ENCODE results near the gene RCAN2. TPM values are rescaled to one million over a fixed set of nuclear protein-coding genes. Genes with fewer than 3 reads are reported as not detected.

Gene RCAN2
- total and polyA plus RNA-seq, 5 experiments from 2014 or later: 4.7 TPM; not detected in 4

DNA sequence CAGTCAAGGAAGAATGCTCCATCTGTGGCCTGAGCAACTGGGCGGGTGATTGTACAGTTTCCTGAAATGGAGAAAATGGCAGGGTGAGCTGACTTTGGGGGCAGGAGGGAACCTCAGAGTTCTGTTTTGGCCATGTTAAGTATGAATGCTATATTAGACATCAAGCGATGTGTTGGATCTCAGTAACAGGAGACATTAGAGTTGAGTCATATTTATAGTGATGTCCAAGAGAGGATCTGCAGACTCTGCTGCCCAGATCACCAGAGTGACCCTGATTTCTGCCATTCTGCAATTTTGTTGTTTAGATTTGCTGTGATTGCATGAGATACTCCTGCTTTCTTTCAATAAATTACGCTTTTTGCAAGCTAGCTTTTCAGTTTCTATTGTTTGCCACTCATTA is 189.1 kb downstream of the RCAN2 start:
- POLR2A ChIA-PET: no interaction called here
- no peak overlapping the region for H3K4me3 Mint-ChIP-seq

GRCh38 chr6:46299253-46299652 is 192.0 kb downstream of the RCAN2 start:
- H3K27me3 Mint-ChIP-seq: peaks cover 12 to 25% (median 20%) of the 10 kb centered on the region in 5 donors
- H3K27ac Mint-ChIP-seq: no peak overlapping the region
- H3K4me1 Mint-ChIP-seq: peaks cover 0 to 3% (median 0%) of the 10 kb centered on the region in 4 donors
- H3K4me3 Mint-ChIP-seq: no peak overlapping the region
- no peaks in the 10 kb centered on the region for H3K36me3 Mint-ChIP-seq
- H3K9me3 Mint-ChIP-seq: peaks cover 0 to 13% (median 2%) of the 10 kb centered on the region in 9 donors
- POLR2A ChIA-PET: no interaction called here
- DNase-seq (no peak), ATAC-seq (no peak)

More for the DNA sequence above, 189.1 kb downstream of the RCAN2 start:
- peaks cover 0 to 16% (median 2%) of the 10 kb centered on the region in 9 donors for H3K9me3 Mint-ChIP-seq
- no peak overlapping the region for H3K27ac Mint-ChIP-seq
- no peak for ATAC-seq
- H3K4me1 Mint-ChIP-seq: peaks cover 0 to 2% (median 0%) of the 10 kb centered on the region in 4 donors
- H3K27me3 Mint-ChIP-seq: peaks cover 12 to 28% (median 13%) of the 10 kb centered on the region in 5 donors
- no peaks in the 10 kb centered on the region for H3K36me3 Mint-ChIP-seq
- DNase-seq: no peak

GRCh38 chr6:46296586-46296985 is 194.7 kb downstream of the RCAN2 start:
- peaks cover 0 to 6% (median 0%) of the 10 kb centered on the region in 9 donors for H3K9me3 Mint-ChIP-seq
- DNase-seq (no peak), ATAC-seq (no peak)
- peaks cover 0 to 2% (median 0%) of the 10 kb centered on the region in 4 donors for H3K4me1 Mint-ChIP-seq
- no peak overlapping the region for H3K4me3 Mint-ChIP-seq
- POLR2A ChIA-PET: no interaction called here
- H3K27me3 Mint-ChIP-seq: peaks cover 16 to 29% (median 20%) of the 10 kb centered on the region in 5 donors
- no peak overlapping the region for H3K27ac Mint-ChIP-seq
- H3K36me3 Mint-ChIP-seq: no peaks in the 10 kb centered on the region

DNA sequence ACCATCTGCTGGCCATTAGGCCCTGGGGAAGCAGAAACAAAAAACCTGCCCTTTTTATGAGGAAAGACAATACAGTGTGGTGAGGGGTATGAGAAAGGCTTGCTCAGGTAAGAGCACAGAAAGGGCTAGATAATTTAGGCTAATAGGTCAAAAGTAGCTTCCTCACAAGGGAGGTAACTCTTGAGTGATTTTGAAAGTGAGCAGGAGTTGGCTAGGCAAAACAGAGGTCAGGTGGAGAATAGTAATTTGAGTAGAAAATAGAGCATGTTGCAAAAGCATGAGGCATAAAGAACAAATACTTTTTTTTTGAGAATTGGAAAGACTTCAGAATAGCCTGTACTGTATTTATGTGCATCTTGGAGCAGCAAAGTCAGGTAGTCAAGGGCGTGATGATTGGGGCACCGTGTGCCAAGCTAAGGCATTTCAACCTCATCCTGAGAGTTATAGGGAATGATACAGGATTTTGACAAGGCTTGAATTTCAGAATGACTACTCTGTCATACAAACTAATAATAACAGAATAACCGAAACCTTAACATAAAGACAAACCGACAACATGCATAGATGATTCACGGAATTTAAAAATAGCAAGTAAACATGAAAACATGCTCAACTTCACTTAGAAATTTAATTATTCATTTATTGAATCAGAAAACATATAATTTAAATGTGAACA is 197.5 kb downstream of the RCAN2 start:
- Mint-ChIP-seq H3K4me3 (no peak overlapping the region), H3K9me3 (no peaks in the 10 kb centered on the region), H3K36me3 (no peaks in the 10 kb centered on the region), H3K4me1 (peaks cover 0 to 2% (median 0%) of the 10 kb centered on the region in 4 donors), H3K27me3 (peaks cover 29 to 49% (median 33%) of the 10 kb centered on the region in 5 donors), H3K27ac (no peak overlapping the region)
- POLR2A ChIA-PET: no interaction called here
- ATAC-seq (no peak), DNase-seq (no peak)

- peaks cover 29 to 62% (median 34%) of the 10 kb centered on the region in 5 donors for H3K27me3 Mint-ChIP-seq
- no peak overlapping the region for H3K27ac Mint-ChIP-seq
- H3K9me3 Mint-ChIP-seq: no peaks in the 10 kb centered on the region
- peaks cover 0 to 2% (median 0%) of the 10 kb centered on the region in 4 donors for H3K4me1 Mint-ChIP-seq
- H3K4me3 Mint-ChIP-seq: no peak overlapping the region
- no peaks in the 10 kb centered on the region for H3K36me3 Mint-ChIP-seq
- POLR2A ChIA-PET: no interaction called here
- ATAC-seq (no peak), DNase-seq (no peak)
Observed at GRCh38 chr6:46291880-46292279, 199.4 kb downstream of the RCAN2 start.

- H3K9me3 Mint-ChIP-seq: no peaks in the 10 kb centered on the region
- H3K36me3 Mint-ChIP-seq: no peaks in the 10 kb centered on the region
- H3K27ac Mint-ChIP-seq: no peak overlapping the region
- H3K4me3 Mint-ChIP-seq: no peak overlapping the region
- H3K27me3 Mint-ChIP-seq: peaks cover 29 to 58% (median 34%) of the 10 kb centered on the region in 5 donors
- peaks cover 0 to 2% (median 0%) of the 10 kb centered on the region in 4 donors for H3K4me1 Mint-ChIP-seq
- ATAC-seq (no peak), DNase-seq (no peak)
- POLR2A ChIA-PET: no interaction called here
Observed at GRCh38 chr6:46291275-46291633, 200.0 kb downstream of the RCAN2 start.

DNA sequence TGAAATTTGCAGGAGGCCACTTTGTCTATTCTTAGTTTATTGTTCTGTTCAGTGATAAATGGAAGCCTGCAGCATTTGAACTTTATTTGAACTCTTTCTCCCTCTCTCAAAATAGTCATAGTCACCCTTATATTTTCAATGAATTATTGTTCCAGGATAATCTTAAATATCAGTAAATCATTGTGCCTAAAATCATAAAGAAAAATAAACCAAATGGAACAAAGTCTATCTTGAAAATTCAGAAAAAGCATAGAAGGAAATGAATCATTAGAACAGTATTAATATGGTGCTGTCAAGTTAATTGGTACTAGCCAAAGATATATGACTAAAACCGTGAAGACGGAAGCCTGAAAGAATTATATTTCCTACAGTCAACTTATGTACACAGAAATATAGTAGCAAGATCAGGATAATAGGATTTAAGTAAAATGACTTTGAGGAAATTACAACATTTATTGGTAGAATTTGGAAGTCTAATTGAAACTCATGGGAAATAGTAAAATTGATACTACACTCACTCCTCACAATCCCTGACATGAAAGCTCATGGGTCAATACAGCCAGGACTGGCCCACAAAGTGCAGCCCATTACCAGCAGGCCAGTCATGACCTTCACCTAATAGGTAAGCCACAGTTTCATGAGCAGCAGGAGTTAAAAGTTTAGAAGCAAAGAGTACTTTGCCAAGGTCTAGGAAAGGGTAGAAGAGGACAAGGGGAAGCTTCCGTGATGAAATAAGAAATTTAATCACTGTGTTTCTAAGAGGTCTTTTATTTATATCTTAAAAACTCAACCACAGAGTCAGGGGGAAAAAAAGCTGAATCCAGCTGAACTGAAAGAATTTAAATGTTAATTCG is 200.6 kb downstream of the RCAN2 start:
- H3K9me3 Mint-ChIP-seq: no peaks in the 10 kb centered on the region
- ATAC-seq: no peak
- POLR2A ChIA-PET: no interaction called here
- H3K4me3 Mint-ChIP-seq: no peak overlapping the region
- H3K27ac Mint-ChIP-seq: no peak overlapping the region
- DNase-seq: no peak
- no peaks in the 10 kb centered on the region for H3K36me3 Mint-ChIP-seq
- peaks cover 28 to 54% (median 32%) of the 10 kb centered on the region in 5 donors for H3K27me3 Mint-ChIP-seq
- peaks cover 0 to 2% (median 0%) of the 10 kb centered on the region in 4 donors for H3K4me1 Mint-ChIP-seq

DNA sequence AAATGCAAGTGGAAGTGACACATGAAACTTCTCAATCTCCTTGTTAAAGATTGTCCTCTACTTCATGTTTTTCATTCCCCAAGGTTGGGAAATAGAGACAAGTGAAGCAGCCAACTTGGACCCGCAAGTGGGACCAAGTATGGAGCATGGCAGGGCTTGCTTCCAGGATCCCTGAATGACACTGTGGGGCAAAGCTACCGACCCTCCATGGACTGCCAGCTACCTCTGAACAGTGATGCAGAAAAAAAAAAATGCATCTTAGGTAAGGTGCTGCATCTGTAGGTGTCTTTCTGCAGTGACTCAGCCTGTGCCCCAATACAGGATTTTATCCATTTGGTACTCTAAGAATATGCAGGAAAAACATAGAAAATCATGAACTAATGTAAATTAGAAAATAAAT is 201.4 kb downstream of the RCAN2 start:
- DNase-seq (no peak), ATAC-seq (no peak)
- no peaks in the 10 kb centered on the region for H3K4me1 Mint-ChIP-seq
- H3K36me3 Mint-ChIP-seq: no peaks in the 10 kb centered on the region
- H3K4me3 Mint-ChIP-seq: no peak overlapping the region
- POLR2A ChIA-PET: no interaction called here
- no peak overlapping the region for H3K27ac Mint-ChIP-seq
- H3K9me3 Mint-ChIP-seq: no peaks in the 10 kb centered on the region
- H3K27me3 Mint-ChIP-seq: peaks cover 23 to 46% (median 26%) of the 10 kb centered on the region in 5 donors

- no peak overlapping the region for H3K27ac Mint-ChIP-seq
- H3K4me3 Mint-ChIP-seq: no peak overlapping the region
- H3K27me3 Mint-ChIP-seq: peaks cover 21 to 44% (median 25%) of the 10 kb centered on the region in 5 donors
- H3K9me3 Mint-ChIP-seq: no peaks in the 10 kb centered on the region
- no peaks in the 10 kb centered on the region for H3K4me1 Mint-ChIP-seq
- DNase-seq (no peak), ATAC-seq (no peak)
- POLR2A ChIA-PET: interaction anchor here (1.0 kb wide), 1 partner anchor 118 kb away, joined by 3 read pairs; no protein-coding TSS in a partner anchor
- H3K36me3 Mint-ChIP-seq: no peaks in the 10 kb centered on the region
Observed at GRCh38 chr6:46288835-46289234, 202.4 kb downstream of the RCAN2 start.

DNA sequence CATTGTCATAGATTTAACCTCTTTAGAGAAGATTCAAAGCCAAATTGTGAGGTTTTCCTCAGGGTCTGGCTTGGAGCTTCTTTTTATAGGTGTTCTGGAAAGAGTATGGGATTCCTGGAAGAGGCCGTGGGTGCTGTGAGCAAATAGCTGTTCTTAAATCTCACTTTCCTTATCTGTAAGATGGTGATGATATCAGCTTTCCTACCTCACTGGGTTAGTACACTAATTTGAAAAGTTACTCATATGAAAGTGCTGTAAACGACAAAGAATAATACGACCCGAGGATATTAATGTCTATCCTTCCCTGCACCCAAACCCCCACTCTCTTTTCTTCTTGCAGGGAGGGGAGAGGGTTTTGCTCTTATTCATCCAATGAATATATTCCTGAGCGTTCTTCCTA is 203.6 kb downstream of the RCAN2 start:
- no peaks in the 10 kb centered on the region for H3K36me3 Mint-ChIP-seq
- no peak for ATAC-seq
- H3K9me3 Mint-ChIP-seq: no peaks in the 10 kb centered on the region
- no peak overlapping the region for H3K27ac Mint-ChIP-seq
- H3K4me3 Mint-ChIP-seq: no peak overlapping the region
- H3K4me1 Mint-ChIP-seq: no peaks in the 10 kb centered on the region
- DNase-seq: no peak
- POLR2A ChIA-PET: no interaction called here
- H3K27me3 Mint-ChIP-seq: peaks cover 15 to 44% (median 21%) of the 10 kb centered on the region in 5 donors

- DNase-seq (no peak), ATAC-seq (no peak)
- Mint-ChIP-seq H3K4me3 (no peak overlapping the region), H3K4me1 (no peaks in the 10 kb centered on the region), H3K27me3 (peaks cover 15 to 44% (median 21%) of the 10 kb centered on the region in 5 donors), H3K9me3 (no peaks in the 10 kb centered on the region), H3K27ac (no peak overlapping the region), H3K36me3 (no peaks in the 10 kb centered on the region)
- POLR2A ChIA-PET: no interaction called here
Observed at GRCh38 chr6:46287043-46287442, 204.2 kb downstream of the RCAN2 start.

GRCh38 chr6:46284475-46284874 is 206.8 kb downstream of the RCAN2 start:
- Mint-ChIP-seq H3K27ac (no peak overlapping the region), H3K36me3 (no peaks in the 10 kb centered on the region), H3K4me3 (no peak overlapping the region), H3K27me3 (peaks cover 11 to 43% (median 15%) of the 10 kb centered on the region in 5 donors), H3K4me1 (no peaks in the 10 kb centered on the region), H3K9me3 (no peaks in the 10 kb centered on the region)
- POLR2A ChIA-PET: no interaction called here
- DNase-seq (no peak), ATAC-seq (no peak)

DNA sequence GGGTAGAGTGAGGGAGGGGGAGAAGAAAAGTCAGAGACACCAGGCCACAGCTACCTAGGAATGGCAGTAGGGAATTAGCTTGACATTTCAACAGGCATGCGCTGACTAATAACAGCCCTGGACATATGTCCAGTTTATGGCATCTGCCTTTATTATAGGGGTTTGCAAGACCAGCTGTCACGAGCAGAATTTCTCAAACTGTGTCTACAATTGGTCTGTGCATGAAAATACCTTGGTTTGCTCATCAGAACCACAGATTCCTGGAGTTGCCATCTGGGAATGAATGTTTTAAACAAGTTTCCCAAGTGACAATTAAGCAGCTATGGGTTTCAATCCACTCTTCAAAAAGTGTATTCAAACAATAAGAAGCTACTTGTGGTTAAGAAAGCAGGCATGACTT is 210.1 kb downstream of the RCAN2 start:
- peaks cover 1 to 22% (median 4%) of the 10 kb centered on the region in 5 donors for H3K27me3 Mint-ChIP-seq
- H3K27ac Mint-ChIP-seq: no peak overlapping the region
- H3K9me3 Mint-ChIP-seq: no peaks in the 10 kb centered on the region
- H3K4me1 Mint-ChIP-seq: no peaks in the 10 kb centered on the region
- no peaks in the 10 kb centered on the region for H3K36me3 Mint-ChIP-seq
- POLR2A ChIA-PET: no interaction called here
- DNase-seq (no peak), ATAC-seq (no peak)
- H3K4me3 Mint-ChIP-seq: no peak overlapping the region

Data from naive thymus-derived CD8-positive, alpha-beta T cell (primary cell).